ENCODE measurements around the gene GIT1.

DNA sequence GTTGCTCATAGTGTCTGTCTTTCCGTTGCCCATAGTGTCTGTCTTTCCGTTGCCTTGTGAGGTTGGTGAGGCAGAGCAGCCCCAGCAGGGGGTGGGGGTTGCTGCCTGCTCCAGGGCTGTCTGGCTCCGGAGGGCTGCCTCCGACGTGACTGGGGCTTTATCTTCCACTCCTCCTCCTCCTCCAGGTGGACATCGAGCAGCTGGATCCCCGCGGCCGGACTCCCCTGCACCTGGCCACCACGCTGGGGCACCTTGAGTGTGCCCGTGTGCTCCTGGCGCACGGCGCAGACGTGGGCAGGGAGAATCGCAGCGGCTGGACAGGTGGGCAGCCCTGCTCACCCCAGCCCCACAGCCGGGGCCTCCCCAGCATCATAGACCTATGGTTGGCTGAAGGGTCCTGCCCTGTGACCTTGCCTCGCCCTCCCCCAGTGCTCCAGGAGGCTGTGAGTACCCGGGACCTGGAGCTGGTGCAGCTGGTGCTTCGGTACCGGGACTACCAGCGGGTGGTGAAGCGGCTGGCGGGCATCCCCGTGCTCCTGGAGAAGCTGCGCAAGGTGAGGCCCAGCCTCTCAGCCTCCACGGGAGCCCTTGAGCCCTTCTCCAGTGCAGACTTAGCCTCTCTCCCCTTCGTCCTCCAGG is 18.2 kb upstream of the GIT1 start:
- no peak for TF ChIP-seq POLR2A (IDR thresholded peaks at IDR 0.05; ENCODE audit: low read length)
- no peak for TF ChIP-seq GATA1 (IDR thresholded peaks at IDR 0.05; ENCODE audit: low read depth, low read length)
